HG03457 (cell line): ENCODE measurements around the gene YAP1.

Experiments
- ATAC-seq: cut with Tn5 transposase; IDR thresholded peaks from one replicate; pipeline ENCODE4 v1.9.1; 2021; ENCODE audit warnings: moderate number of reproducible peaks; ENCODE audit not compliant: unreplicated experiment

YAP1 gene

GRCh38 chr11:102116453-102117205 lies 6.4 kb downstream of the YAP1 start:
- ATAC-seq: no peak

- ATAC-seq: no peak
Measured at GRCh38 chr11:102117472-102118113, 7.3 kb downstream of the YAP1 start.

GRCh38 chr11:102118937-102119336 lies 8.7 kb downstream of the YAP1 start:
- ATAC-seq: no peak

GRCh38 chr11:102119997-102120396 lies 9.8 kb downstream of the YAP1 start:
- no peak for ATAC-seq

GRCh38 chr11:102120437-102120973 lies 10.3 kb downstream of the YAP1 start:
- no peak for ATAC-seq

- ATAC-seq: no peak
Measured at GRCh38 chr11:102121329-102121728, 11.1 kb downstream of the YAP1 start.

- no peak for ATAC-seq
Measured at GRCh38 chr11:102134597-102134996, 24.4 kb downstream of the YAP1 start.

GRCh38 chr11:102135256-102135655 lies 25.0 kb downstream of the YAP1 start:
- ATAC-seq: no peak

- ATAC-seq: no peak
Measured at GRCh38 chr11:102138223-102138622, 28.0 kb downstream of the YAP1 start.

- no peak for ATAC-seq
Measured at GRCh38 chr11:102138670-102139069, 28.4 kb downstream of the YAP1 start.

GRCh38 chr11:102139081-102139498 lies 28.8 kb downstream of the YAP1 start:
- no peak for ATAC-seq

GRCh38 chr11:102142333-102142732 lies 32.1 kb downstream of the YAP1 start:
- no peak for ATAC-seq

- no peak for ATAC-seq
Measured at GRCh38 chr11:102143867-102144266, 33.6 kb downstream of the YAP1 start.

- ATAC-seq: no peak
Measured at GRCh38 chr11:102144357-102145355, 34.4 kb downstream of the YAP1 start.

- ATAC-seq: no peak
Measured at GRCh38 chr11:102147015-102147414, 36.8 kb downstream of the YAP1 start.

GRCh38 chr11:102147632-102148031 lies 37.4 kb downstream of the YAP1 start:
- no peak for ATAC-seq

- ATAC-seq: no peak
Measured at GRCh38 chr11:102148059-102148458, 37.8 kb downstream of the YAP1 start.

GRCh38 chr11:102151784-102152525 lies 41.7 kb downstream of the YAP1 start:
- ATAC-seq: no peak

GRCh38 chr11:102153082-102153481 lies 42.8 kb downstream of the YAP1 start:
- ATAC-seq: no peak

- no peak for ATAC-seq
Measured at GRCh38 chr11:102154806-102155205, 44.6 kb downstream of the YAP1 start.
